Liver (tissue), 3 donors: ENCODE results near the gene CMIP.

Experiments used
- EGR1 ChIP-seq, 2 donors: IDR thresholded peaks; 2 replicates each; pipeline ENCODE4 v1.6.1; 2016 to 2018; ENCODE audit warnings: antibody characterized with exemption in 2 of 2, low read depth in 2 of 2
- FOXA1 ChIP-seq: IDR thresholded peaks from 2 replicates; pipeline ENCODE4 v1.6.1; 2016; ENCODE audit warnings: antibody characterized with exemption
- HNF4A ChIP-seq, 2 donors: conservative IDR thresholded peaks; 2 replicates each; pipeline ENCODE4 v1.6.1; 2016; ENCODE audit warnings: antibody characterized with exemption in 2 of 2, mild to moderate bottlenecking in 2 of 2
- JUND ChIP-seq, 2 donors: IDR thresholded peaks; 2 replicates each; pipeline ENCODE4 v1.6.1; 2016; ENCODE audit warnings: antibody characterized with exemption in 2 of 2
- NR2F2 ChIP-seq: IDR thresholded peaks from 2 replicates; pipeline ENCODE4 v1.6.1; 2016; ENCODE audit warnings: antibody characterized with exemption
- RAD21 ChIP-seq, 2 donors: IDR thresholded peaks; 2 replicates each; pipeline ENCODE4 v1.6.1; 2016; ENCODE audit warnings: antibody characterized with exemption in 2 of 2, mild to moderate bottlenecking in 2 of 2
- RXRA ChIP-seq, 2 donors: IDR thresholded peaks; 2 replicates each; pipeline ENCODE4 v1.6.1; 2017 to 2018; ENCODE audit warnings: antibody characterized with exemption in 2 of 2, mild to moderate bottlenecking in 1 of 2
- SP1 ChIP-seq: IDR thresholded peaks from 2 replicates; pipeline ENCODE4 v1.6.1; 2018; ENCODE audit warnings: antibody characterized with exemption, mild to moderate bottlenecking
- TAF1 ChIP-seq: conservative IDR thresholded peaks from 2 replicates; pipeline ENCODE4 v1.6.1; 2016; ENCODE audit warnings: antibody characterized with exemption, mild to moderate bottlenecking
- YY1 ChIP-seq: IDR thresholded peaks from 2 replicates; pipeline ENCODE4 v1.6.1; 2016; ENCODE audit warnings: antibody characterized with exemption, mild to moderate bottlenecking
- TF ChIP-seq, protein P1 (sequence below): IDR thresholded peaks from 2 replicates; pipeline ENCODE4 v1.6.1; 2016; ENCODE audit warnings: antibody characterized with exemption
- TF ChIP-seq, protein P2 (sequence below): fragments of 150-350 bp; IDR thresholded peaks from 2 replicates; pipeline ENCODE4 v1.5.1; 2017; ENCODE audit warnings: improper control_type of control experiment, low read depth, low read length; ENCODE audit not compliant: missing input control
- TF ChIP-seq, protein P3 (sequence below): IDR thresholded peaks from 2 replicates; pipeline ENCODE4 v1.6.1; 2016; ENCODE audit warnings: antibody characterized with exemption
- TF ChIP-seq, protein P4 (sequence below): IDR thresholded peaks from 2 replicates; pipeline ENCODE4 v1.6.1; 2016; ENCODE audit warnings: antibody characterized with exemption, mild to moderate bottlenecking
- donor health status: healthy.
- donor health status: healthy.

DNA sequence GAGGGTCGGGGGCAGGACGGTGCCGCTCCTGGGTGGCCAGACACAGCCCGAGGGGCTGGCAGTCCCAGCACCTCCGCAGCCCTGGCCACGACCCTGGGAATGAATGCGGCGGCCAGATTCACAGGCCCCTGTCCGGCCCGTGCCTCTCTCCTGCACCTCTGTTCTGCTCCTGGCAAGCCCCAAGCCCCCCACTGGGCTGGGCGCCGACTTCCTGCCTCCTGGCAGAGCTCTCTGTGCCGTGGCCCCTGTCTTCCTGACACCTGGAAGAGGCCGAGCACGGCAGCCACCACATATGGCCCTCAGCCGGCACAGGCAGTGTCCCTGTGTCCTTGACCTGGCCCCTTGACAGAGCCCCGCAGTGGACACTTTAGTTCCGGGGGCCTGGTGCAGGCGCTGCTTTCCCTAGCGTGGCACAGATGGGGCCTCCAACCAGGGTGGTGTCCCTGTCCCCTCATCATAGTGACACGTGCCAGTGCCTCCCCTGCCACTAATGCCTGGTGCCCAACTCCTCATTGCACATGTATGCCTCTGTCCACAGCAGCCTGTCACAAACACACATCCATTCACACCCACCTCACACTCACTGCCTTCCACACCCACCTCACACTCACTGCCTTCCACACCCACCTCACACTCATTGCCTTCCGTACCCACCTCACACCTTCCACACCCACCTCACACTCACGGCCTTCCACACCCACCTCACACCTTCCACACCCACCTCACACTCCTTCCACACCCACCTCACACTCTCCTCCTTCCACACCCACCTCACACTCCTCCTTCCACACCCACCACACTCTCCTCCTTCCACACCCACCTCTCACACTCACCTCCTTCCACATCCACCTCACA lies 223.9 kb downstream of the CMIP start:
- TF ChIP-seq, protein P1, sequence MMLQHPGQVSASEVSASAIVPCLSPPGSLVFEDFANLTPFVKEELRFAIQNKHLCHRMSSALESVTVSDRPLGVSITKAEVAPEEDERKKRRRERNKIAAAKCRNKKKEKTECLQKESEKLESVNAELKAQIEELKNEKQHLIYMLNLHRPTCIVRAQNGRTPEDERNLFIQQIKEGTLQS = no peak
- TF ChIP-seq, protein P2, sequence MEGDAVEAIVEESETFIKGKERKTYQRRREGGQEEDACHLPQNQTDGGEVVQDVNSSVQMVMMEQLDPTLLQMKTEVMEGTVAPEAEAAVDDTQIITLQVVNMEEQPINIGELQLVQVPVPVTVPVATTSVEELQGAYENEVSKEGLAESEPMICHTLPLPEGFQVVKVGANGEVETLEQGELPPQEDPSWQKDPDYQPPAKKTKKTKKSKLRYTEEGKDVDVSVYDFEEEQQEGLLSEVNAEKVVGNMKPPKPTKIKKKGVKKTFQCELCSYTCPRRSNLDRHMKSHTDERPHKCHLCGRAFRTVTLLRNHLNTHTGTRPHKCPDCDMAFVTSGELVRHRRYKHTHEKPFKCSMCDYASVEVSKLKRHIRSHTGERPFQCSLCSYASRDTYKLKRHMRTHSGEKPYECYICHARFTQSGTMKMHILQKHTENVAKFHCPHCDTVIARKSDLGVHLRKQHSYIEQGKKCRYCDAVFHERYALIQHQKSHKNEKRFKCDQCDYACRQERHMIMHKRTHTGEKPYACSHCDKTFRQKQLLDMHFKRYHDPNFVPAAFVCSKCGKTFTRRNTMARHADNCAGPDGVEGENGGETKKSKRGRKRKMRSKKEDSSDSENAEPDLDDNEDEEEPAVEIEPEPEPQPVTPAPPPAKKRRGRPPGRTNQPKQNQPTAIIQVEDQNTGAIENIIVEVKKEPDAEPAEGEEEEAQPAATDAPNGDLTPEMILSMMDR = no peak
- no peak for TF ChIP-seq YY1
- no peak for TF ChIP-seq HNF4A (conservative IDR thresholded peaks at IDR 0.05)
- TF ChIP-seq FOXA1 = no peak
- no peak for TF ChIP-seq TAF1
- no peak for TF ChIP-seq SP1
- TF ChIP-seq, protein P3, sequence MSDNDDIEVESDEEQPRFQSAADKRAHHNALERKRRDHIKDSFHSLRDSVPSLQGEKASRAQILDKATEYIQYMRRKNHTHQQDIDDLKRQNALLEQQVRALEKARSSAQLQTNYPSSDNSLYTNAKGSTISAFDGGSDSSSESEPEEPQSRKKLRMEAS = no peak
- TF ChIP-seq, protein P4, sequence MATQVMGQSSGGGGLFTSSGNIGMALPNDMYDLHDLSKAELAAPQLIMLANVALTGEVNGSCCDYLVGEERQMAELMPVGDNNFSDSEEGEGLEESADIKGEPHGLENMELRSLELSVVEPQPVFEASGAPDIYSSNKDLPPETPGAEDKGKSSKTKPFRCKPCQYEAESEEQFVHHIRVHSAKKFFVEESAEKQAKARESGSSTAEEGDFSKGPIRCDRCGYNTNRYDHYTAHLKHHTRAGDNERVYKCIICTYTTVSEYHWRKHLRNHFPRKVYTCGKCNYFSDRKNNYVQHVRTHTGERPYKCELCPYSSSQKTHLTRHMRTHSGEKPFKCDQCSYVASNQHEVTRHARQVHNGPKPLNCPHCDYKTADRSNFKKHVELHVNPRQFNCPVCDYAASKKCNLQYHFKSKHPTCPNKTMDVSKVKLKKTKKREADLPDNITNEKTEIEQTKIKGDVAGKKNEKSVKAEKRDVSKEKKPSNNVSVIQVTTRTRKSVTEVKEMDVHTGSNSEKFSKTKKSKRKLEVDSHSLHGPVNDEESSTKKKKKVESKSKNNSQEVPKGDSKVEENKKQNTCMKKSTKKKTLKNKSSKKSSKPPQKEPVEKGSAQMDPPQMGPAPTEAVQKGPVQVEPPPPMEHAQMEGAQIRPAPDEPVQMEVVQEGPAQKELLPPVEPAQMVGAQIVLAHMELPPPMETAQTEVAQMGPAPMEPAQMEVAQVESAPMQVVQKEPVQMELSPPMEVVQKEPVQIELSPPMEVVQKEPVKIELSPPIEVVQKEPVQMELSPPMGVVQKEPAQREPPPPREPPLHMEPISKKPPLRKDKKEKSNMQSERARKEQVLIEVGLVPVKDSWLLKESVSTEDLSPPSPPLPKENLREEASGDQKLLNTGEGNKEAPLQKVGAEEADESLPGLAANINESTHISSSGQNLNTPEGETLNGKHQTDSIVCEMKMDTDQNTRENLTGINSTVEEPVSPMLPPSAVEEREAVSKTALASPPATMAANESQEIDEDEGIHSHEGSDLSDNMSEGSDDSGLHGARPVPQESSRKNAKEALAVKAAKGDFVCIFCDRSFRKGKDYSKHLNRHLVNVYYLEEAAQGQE = no peak
- TF ChIP-seq RAD21 (IDR thresholded peaks at IDR 0.05) = no peak
- TF ChIP-seq EGR1 (IDR thresholded peaks at IDR 0.05; ENCODE audit: low read depth in 2 of 2) = no peak
- no peak for TF ChIP-seq JUND (IDR thresholded peaks at IDR 0.05)
- TF ChIP-seq RXRA (IDR thresholded peaks at IDR 0.05) = no peak
- no peak for TF ChIP-seq NR2F2
